ENCODE data around the gene KEL. TPM values are rescaled to one million over a fixed set of nuclear protein-coding genes. Genes with fewer than 3 reads are reported as not detected.

Gene KEL
- total RNA-seq, 1 experiment from 2014 or later = 0.91 TPM

DNA sequence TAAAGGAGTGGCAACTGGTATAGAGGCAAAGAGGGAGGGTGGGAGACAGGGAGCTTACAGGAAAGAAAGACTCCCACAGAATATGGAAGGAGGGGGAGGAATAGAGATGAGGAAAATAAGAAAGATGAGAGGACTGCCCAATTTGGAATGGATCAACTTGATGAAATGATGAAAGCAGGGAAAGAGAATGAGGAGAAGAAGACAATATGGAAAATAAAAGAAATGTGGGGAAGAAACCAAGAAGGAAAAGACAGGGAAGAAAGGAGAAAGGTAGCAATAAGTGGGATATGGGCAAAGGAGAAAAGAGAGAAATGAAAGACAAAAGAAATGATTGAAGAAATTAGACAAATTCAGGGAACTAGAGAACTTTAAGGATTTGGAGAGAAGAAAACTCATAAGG is 3.0 kb downstream of the KEL start:
- Histone ChIP-seq H4K20me1 (ENCODE audit: insufficient read depth) (no peaks in the 10 kb centered on the region), H3K79me2 (ENCODE audit: insufficient read depth, low read length) (no peaks in the 10 kb centered on the region), H3K27ac (ENCODE audit: low read depth, low read length) (no peak overlapping the region), H3K4me3 (replicated peaks in 1 of 2; ENCODE audit: low read depth in 1 of 2, low read length in 2 of 2) (no peak overlapping the region), H3K9me2 (ENCODE audit: insufficient read depth) (no peaks in the 10 kb centered on the region), H3K27me3 (ENCODE audit: insufficient read depth, low read length) (0 out of 2 replicates have a peak, but pooled peaks cover 4% of the 10 kb centered on the region), H3K9ac (ENCODE audit: low read length) (no peak overlapping the region), H2AFZ (ENCODE audit: low read depth, low read length, poor library complexity, severe bottlenecking) (no peak overlapping the region), H3K4me2 (ENCODE audit: low read length) (no peak overlapping the region), H3K36me3 (ENCODE audit: control insufficient read depth in 1 of 2, insufficient read depth in 2 of 2, low read length in 2 of 2) (no peaks in the 10 kb centered on the region), H3K4me1 (ENCODE audit: control insufficient read depth in 1 of 2, insufficient read depth in 2 of 2, low read length in 2 of 2) (peaks cover 15% of the 10 kb centered on the region in 2 experiments), H3K9me3 (ENCODE audit: control insufficient read depth in 1 of 2, insufficient read depth in 1 of 2, low read depth in 1 of 2, low read length in 2 of 2) (no peaks in the 10 kb centered on the region)
- intact Hi-C loops (cut with micrococcal nuclease) = no loop called here
- CTCF ChIA-PET = interaction anchor here (2.1 kb wide), 1 partner anchor 7 kb away, joined by 9 read pairs; no protein-coding TSS in a partner anchor
- RAD21 ChIA-PET (ENCODE audit: low non-redundant PET in 1 of 2, low total read pairs in 2 of 2, uncharacterized antibody in 2 of 2, unreplicated experiment in 2 of 2) = no interaction called here
- ATAC-seq (no peak), DNase-seq (ENCODE audit: low read depth, low spot score) (no peak)
- TF ChIP-seq CBX3 (IDR thresholded peaks at IDR 0.05; ENCODE audit: low read depth) (no peak), POLR2AphosphoS5 (IDR thresholded peaks at IDR 0.05; ENCODE audit: low read depth, low read length) (no peak), JUND (IDR thresholded peaks at IDR 0.05) (no peak), EGR1 (IDR thresholded peaks at IDR 0.05; ENCODE audit: low read depth) (no peak), ZFX (IDR thresholded peaks at IDR 0.05) (no peak), ATF3 (IDR thresholded peaks at IDR 0.05) (no peak), MAX (IDR thresholded peaks at IDR 0.05) (no peak), SP1 (IDR thresholded peaks at IDR 0.05; ENCODE audit: low read depth) (no peak), YY1 (IDR thresholded peaks at IDR 0.05; ENCODE audit: extremely low read depth, insufficient replicate concordance, low read depth, low read length) (no peak), FOSL1 (IDR thresholded peaks at IDR 0.05; ENCODE audit: low read depth) (no peak), POLR2A (IDR thresholded peaks at IDR 0.05; ENCODE audit: borderline replicate concordance, extremely low read depth, insufficient read depth, insufficient read length) (no peak), SRF (IDR thresholded peaks at IDR 0.05; ENCODE audit: low read depth) (no peak), RAD21 (IDR thresholded peaks at IDR 0.05; ENCODE audit: low read depth) (no peak), EZH2phosphoT487 (IDR thresholded peaks at IDR 0.05; ENCODE audit: borderline replicate concordance) (no peak), SIN3A (IDR thresholded peaks at IDR 0.05; ENCODE audit: low read depth) (no peak), EZH2 (IDR thresholded peaks at IDR 0.05) (no peak)
- TF ChIP-seq, protein P1, sequence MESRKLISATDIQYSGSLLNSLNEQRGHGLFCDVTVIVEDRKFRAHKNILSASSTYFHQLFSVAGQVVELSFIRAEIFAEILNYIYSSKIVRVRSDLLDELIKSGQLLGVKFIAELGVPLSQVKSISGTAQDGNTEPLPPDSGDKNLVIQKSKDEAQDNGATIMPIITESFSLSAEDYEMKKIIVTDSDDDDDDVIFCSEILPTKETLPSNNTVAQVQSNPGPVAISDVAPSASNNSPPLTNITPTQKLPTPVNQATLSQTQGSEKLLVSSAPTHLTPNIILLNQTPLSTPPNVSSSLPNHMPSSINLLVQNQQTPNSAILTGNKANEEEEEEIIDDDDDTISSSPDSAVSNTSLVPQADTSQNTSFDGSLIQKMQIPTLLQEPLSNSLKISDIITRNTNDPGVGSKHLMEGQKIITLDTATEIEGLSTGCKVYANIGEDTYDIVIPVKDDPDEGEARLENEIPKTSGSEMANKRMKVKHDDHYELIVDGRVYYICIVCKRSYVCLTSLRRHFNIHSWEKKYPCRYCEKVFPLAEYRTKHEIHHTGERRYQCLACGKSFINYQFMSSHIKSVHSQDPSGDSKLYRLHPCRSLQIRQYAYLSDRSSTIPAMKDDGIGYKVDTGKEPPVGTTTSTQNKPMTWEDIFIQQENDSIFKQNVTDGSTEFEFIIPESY (IDR thresholded peaks at IDR 0.05; ENCODE audit: extremely low read depth, insufficient replicate concordance, low read length) = no peak
- TF ChIP-seq, protein P2, sequence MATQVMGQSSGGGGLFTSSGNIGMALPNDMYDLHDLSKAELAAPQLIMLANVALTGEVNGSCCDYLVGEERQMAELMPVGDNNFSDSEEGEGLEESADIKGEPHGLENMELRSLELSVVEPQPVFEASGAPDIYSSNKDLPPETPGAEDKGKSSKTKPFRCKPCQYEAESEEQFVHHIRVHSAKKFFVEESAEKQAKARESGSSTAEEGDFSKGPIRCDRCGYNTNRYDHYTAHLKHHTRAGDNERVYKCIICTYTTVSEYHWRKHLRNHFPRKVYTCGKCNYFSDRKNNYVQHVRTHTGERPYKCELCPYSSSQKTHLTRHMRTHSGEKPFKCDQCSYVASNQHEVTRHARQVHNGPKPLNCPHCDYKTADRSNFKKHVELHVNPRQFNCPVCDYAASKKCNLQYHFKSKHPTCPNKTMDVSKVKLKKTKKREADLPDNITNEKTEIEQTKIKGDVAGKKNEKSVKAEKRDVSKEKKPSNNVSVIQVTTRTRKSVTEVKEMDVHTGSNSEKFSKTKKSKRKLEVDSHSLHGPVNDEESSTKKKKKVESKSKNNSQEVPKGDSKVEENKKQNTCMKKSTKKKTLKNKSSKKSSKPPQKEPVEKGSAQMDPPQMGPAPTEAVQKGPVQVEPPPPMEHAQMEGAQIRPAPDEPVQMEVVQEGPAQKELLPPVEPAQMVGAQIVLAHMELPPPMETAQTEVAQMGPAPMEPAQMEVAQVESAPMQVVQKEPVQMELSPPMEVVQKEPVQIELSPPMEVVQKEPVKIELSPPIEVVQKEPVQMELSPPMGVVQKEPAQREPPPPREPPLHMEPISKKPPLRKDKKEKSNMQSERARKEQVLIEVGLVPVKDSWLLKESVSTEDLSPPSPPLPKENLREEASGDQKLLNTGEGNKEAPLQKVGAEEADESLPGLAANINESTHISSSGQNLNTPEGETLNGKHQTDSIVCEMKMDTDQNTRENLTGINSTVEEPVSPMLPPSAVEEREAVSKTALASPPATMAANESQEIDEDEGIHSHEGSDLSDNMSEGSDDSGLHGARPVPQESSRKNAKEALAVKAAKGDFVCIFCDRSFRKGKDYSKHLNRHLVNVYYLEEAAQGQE (IDR thresholded peaks at IDR 0.05; ENCODE audit: low read depth) = no peak
- TF ChIP-seq, protein P3, sequence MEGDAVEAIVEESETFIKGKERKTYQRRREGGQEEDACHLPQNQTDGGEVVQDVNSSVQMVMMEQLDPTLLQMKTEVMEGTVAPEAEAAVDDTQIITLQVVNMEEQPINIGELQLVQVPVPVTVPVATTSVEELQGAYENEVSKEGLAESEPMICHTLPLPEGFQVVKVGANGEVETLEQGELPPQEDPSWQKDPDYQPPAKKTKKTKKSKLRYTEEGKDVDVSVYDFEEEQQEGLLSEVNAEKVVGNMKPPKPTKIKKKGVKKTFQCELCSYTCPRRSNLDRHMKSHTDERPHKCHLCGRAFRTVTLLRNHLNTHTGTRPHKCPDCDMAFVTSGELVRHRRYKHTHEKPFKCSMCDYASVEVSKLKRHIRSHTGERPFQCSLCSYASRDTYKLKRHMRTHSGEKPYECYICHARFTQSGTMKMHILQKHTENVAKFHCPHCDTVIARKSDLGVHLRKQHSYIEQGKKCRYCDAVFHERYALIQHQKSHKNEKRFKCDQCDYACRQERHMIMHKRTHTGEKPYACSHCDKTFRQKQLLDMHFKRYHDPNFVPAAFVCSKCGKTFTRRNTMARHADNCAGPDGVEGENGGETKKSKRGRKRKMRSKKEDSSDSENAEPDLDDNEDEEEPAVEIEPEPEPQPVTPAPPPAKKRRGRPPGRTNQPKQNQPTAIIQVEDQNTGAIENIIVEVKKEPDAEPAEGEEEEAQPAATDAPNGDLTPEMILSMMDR (IDR thresholded peaks at IDR 0.05 in 2 of 3, conservative IDR thresholded peaks at IDR 0.05 in 1 of 3; ENCODE audit: borderline replicate concordance in 1 of 3, insufficient read depth in 1 of 3, low read depth in 2 of 3, low read length in 2 of 3) = no peak
- BruUV-seq (replicated peaks) = no TSS peak
- POLR2A ChIA-PET = no interaction called here

Data from HCT116 (cell line).